Progenitor cell of endocrine pancreas (in vitro differentiated cells): ENCODE results near the gene C12orf54. TPM values are rescaled to one million over a fixed set of nuclear protein-coding genes. Genes with fewer than 3 reads are reported as not detected.
A peak's percentile ranks its signal among the peaks of the same experiment; 100 is the strongest.

Experiments used
- DNase-seq: peaks from one replicate; pipeline ENCODE4 v3.0.0; 2021; ENCODE audit warnings: low spot score; ENCODE audit not compliant: unreplicated experiment
- H3K27ac Mint-ChIP-seq: 2 replicates; pipeline ENCODE4 v1.8.0; 2021; ENCODE audit warnings: mild to moderate bottlenecking, moderate library complexity, mixed read lengths
- H3K27me3 Mint-ChIP-seq: 2 replicates; pipeline ENCODE4 v1.8.0; 2021; ENCODE audit warnings: mixed read lengths
- H3K36me3 Mint-ChIP-seq: 2 replicates; pipeline ENCODE4 v1.8.0; 2022; ENCODE audit warnings: mixed read lengths; ENCODE audit not compliant: insufficient read depth
- H3K4me1 Mint-ChIP-seq: 2 replicates; pipeline ENCODE4 v1.8.0; 2021; ENCODE audit warnings: low read depth, mixed read lengths
- H3K4me3 Mint-ChIP-seq: 2 replicates; pipeline ENCODE4 v1.8.0; 2021; ENCODE audit warnings: low read depth, mild to moderate bottlenecking, moderate library complexity, mixed read lengths
- H3K9me3 Mint-ChIP-seq: 2 replicates; pipeline ENCODE4 v1.8.0; 2021; ENCODE audit warnings: low read depth, mixed read lengths
- total RNA-seq: library from RNA; stranded (reverse); gene quantifications from 2 replicates; pipeline ENCODE4 v1.2.1, GENCODE V29; 2021
- TF ChIP-seq, protein P1 (sequence below): fragments of 200-600 bp; sonication (generic); IDR thresholded peaks from one replicate; pipeline ENCODE4 v1.5.0; 2021; ENCODE audit warnings: antibody characterized with exemption, mild to moderate bottlenecking; ENCODE audit not compliant: unreplicated experiment

C12orf54 gene
- total RNA-seq, 1 donor from 2014 or later, result not detected

GRCh38 chr12:48542300-48542928 is 60.1 kb downstream of the C12orf54 start:
- peaks cover 6% of the 10 kb centered on the region for H3K27me3 Mint-ChIP-seq
- no peak for DNase-seq

GRCh38 chr12:48545833-48546469 is 63.7 kb downstream of the C12orf54 start:
- H3K36me3 Mint-ChIP-seq, result no peaks in the 10 kb centered on the region
- H3K27me3 Mint-ChIP-seq, result peaks cover 6% of the 10 kb centered on the region
- TF ChIP-seq, protein P1, sequence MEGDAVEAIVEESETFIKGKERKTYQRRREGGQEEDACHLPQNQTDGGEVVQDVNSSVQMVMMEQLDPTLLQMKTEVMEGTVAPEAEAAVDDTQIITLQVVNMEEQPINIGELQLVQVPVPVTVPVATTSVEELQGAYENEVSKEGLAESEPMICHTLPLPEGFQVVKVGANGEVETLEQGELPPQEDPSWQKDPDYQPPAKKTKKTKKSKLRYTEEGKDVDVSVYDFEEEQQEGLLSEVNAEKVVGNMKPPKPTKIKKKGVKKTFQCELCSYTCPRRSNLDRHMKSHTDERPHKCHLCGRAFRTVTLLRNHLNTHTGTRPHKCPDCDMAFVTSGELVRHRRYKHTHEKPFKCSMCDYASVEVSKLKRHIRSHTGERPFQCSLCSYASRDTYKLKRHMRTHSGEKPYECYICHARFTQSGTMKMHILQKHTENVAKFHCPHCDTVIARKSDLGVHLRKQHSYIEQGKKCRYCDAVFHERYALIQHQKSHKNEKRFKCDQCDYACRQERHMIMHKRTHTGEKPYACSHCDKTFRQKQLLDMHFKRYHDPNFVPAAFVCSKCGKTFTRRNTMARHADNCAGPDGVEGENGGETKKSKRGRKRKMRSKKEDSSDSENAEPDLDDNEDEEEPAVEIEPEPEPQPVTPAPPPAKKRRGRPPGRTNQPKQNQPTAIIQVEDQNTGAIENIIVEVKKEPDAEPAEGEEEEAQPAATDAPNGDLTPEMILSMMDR, result no peak
- no peak for DNase-seq
- H3K4me3 Mint-ChIP-seq, result no peak overlapping the region
- H3K4me1 Mint-ChIP-seq, result no peaks in the 10 kb centered on the region
- no peak overlapping the region for H3K27ac Mint-ChIP-seq
- H3K9me3 Mint-ChIP-seq, result peaks cover 5% of the 10 kb centered on the region

More at GRCh38 chr12:48542300-48542928, 60.1 kb downstream of the C12orf54 start:
- no peaks in the 10 kb centered on the region for H3K4me1 Mint-ChIP-seq
- no peaks in the 10 kb centered on the region for H3K9me3 Mint-ChIP-seq
- no peaks in the 10 kb centered on the region for H3K36me3 Mint-ChIP-seq
- H3K27ac Mint-ChIP-seq, result no peak overlapping the region
- H3K4me3 Mint-ChIP-seq, result no peak overlapping the region
- TF ChIP-seq, protein P1, result peak; percentile 58

Other genes starting within 250 kb of the C12orf54 start
- 33.5 and 34.2 TPM in 2 replicates for gene ZNF641, start 131.6 kb upstream of the C12orf54 start, total RNA-seq
- not detected in 2 replicates for gene ANP32D, start 9.9 kb upstream of the C12orf54 start, total RNA-seq
- gene OR8S1, start 43.1 kb downstream of the C12orf54 start, total RNA-seq, result not detected in 2 replicates
- gene LALBA, start 87.5 kb downstream of the C12orf54 start, total RNA-seq, result not detected in 2 replicates
- gene KANSL2, start 199.7 kb downstream of the C12orf54 start, total RNA-seq, result 49.5 and 54.4 TPM in 2 replicates
- gene CCNT1, start 234.2 kb downstream of the C12orf54 start, total RNA-seq, result 43.8 and 48.8 TPM in 2 replicates